Astrocyte (in vitro differentiated cells and primary cell): ENCODE data around the gene ARAP2. TPM values are rescaled to one million over a fixed set of nuclear protein-coding genes. Genes with fewer than 3 reads are reported as not detected.

ENCODE experiments used
- DNase-seq: peaks from one replicate; pipeline ENCODE4 v3.0.0-alpha.2; 2010; ENCODE audit warnings: low read depth
- FAIRE-seq: peaks from 2 replicates; lab custom pipeline; 2011; peaks lifted over from hg19 to GRCh38; lab: Jason Lieb, UNC
- H2AFZ ChIP-seq: 2 replicates; pipeline ENCODE4 v1.6.0; 2012; ENCODE audit warnings: low read depth, low read length, inconsistent platforms
- H3K27ac ChIP-seq: 2 replicates; pipeline ENCODE4 v1.5.1; 2011; ENCODE audit warnings: low read depth, low read length, inconsistent platforms
- H3K27me3 ChIP-seq: 2 replicates; pipeline ENCODE4 v1.6.0; 2011; ENCODE audit warnings: low read length, inconsistent platforms; ENCODE audit not compliant: insufficient read depth
- H3K36me3 ChIP-seq: 2 replicates; pipeline ENCODE4 v1.5.1; 2011; ENCODE audit warnings: low read length, inconsistent platforms; ENCODE audit not compliant: insufficient read depth
- H3K4me1 ChIP-seq: 2 replicates; pipeline ENCODE4 v1.5.1; 2011; ENCODE audit warnings: low read length, inconsistent platforms; ENCODE audit not compliant: insufficient read depth
- H3K4me2 ChIP-seq: 2 replicates; pipeline ENCODE4 v1.6.0; 2012; ENCODE audit warnings: low read length, inconsistent platforms
- H3K4me3 ChIP-seq: 2 replicates; pipeline ENCODE4 v1.5.1; 2011; ENCODE audit warnings: low read depth, mild to moderate bottlenecking, low read length, inconsistent platforms; ENCODE audit not compliant: insufficient read depth
- H3K79me2 ChIP-seq: 2 replicates; pipeline ENCODE4 v1.6.0; 2012; ENCODE audit warnings: mild to moderate bottlenecking, low read length, inconsistent platforms; ENCODE audit not compliant: insufficient read depth
- H3K9ac ChIP-seq: 2 replicates; pipeline ENCODE4 v1.6.0; 2012; ENCODE audit warnings: mild to moderate bottlenecking, low read length, inconsistent platforms
- H3K9me3 ChIP-seq: 2 replicates; pipeline ENCODE4 v1.5.1; 2012; ENCODE audit warnings: low read depth, mild to moderate bottlenecking, low read length, inconsistent platforms; ENCODE audit not compliant: insufficient read depth
- H4K20me1 ChIP-seq: 2 replicates; pipeline ENCODE4 v1.6.0; 2012; ENCODE audit warnings: low read length, inconsistent platforms; ENCODE audit not compliant: insufficient read depth
- H3K27ac Mint-ChIP-seq: one replicate; pipeline ENCODE4 v1.8.0; 2021; ENCODE audit warnings: mild to moderate bottlenecking, mixed read lengths; ENCODE audit not compliant: unreplicated experiment
- H3K27me3 Mint-ChIP-seq: one replicate; pipeline ENCODE4 v1.8.0; 2021; ENCODE audit warnings: low read depth, mixed read lengths; ENCODE audit not compliant: unreplicated experiment
- H3K36me3 Mint-ChIP-seq: one replicate; pipeline ENCODE4 v1.8.0; 2021; ENCODE audit warnings: low read depth, mixed read lengths; ENCODE audit not compliant: unreplicated experiment
- H3K4me1 Mint-ChIP-seq: one replicate; pipeline ENCODE4 v1.8.0; 2021; ENCODE audit warnings: low read depth, mixed read lengths; ENCODE audit not compliant: unreplicated experiment
- H3K4me3 Mint-ChIP-seq: one replicate; pipeline ENCODE4 v1.8.0; 2021; ENCODE audit warnings: mild to moderate bottlenecking, moderate library complexity, mixed read lengths; ENCODE audit not compliant: unreplicated experiment
- H3K9me3 Mint-ChIP-seq: one replicate; pipeline ENCODE4 v1.8.0; 2021; ENCODE audit warnings: mild to moderate bottlenecking, mixed read lengths; ENCODE audit not compliant: unreplicated experiment
- EZH2 ChIP-seq: IDR thresholded peaks from 2 replicates; pipeline ENCODE4 v1.6.1; 2012; ENCODE audit warnings: mild to moderate bottlenecking, low read length, inconsistent platforms; ENCODE audit not compliant: insufficient read depth
- total RNA-seq: library from RNA; stranded (reverse); gene quantifications from 2 replicates; pipeline ENCODE4 v1.2.1, GENCODE V29; 2021
- TF ChIP-seq, protein P1 (sequence below): IDR thresholded peaks from 2 replicates; pipeline ENCODE4 v1.5.1; 2011; ENCODE audit warnings: low read depth, mild to moderate bottlenecking, inconsistent platforms, low read length, moderate library complexity; ENCODE audit not compliant: insufficient read depth

The ARAP2 gene
- total RNA-seq, 1 donor from 2014 or later, result 9.6 TPM

DNA sequence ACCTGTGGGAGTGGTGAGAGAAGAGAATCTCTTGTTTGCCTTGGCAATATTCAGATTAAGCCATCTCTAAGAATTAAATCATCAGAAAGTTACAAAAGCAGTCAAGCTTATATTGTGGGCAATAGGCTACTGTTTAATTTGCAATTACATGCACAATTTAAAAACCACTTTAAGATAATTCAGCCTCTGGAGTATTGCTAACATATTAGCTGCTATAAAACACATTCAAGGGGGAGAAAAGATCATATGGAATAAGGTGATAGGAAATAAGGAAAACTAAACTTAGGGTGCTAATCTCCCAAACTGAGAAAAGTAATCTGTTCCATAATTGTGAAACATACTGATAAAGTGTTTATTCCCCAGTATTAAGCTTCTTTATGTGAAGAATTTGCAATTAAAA, 103.9 kb downstream of the ARAP2 start:
- no peak overlapping the region for H3K27ac Mint-ChIP-seq
- no peak overlapping the region for H2AFZ ChIP-seq
- no peaks in the 10 kb centered on the region for H4K20me1 ChIP-seq
- H3K4me3 Mint-ChIP-seq, result no peak overlapping the region
- no peaks in the 10 kb centered on the region for H3K36me3 Mint-ChIP-seq
- H3K27me3 ChIP-seq, result no peaks in the 10 kb centered on the region
- no peak overlapping the region for H3K9ac ChIP-seq
- no peaks in the 10 kb centered on the region for H3K79me2 ChIP-seq
- H3K4me1 ChIP-seq, result no peaks in the 10 kb centered on the region
- H3K9me3 Mint-ChIP-seq, result no peaks in the 10 kb centered on the region
- FAIRE-seq (no peak), DNase-seq (peak; percentile 3)
- no peaks in the 10 kb centered on the region for H3K9me3 ChIP-seq
- TF ChIP-seq EZH2, result no peak
- TF ChIP-seq, protein P1, sequence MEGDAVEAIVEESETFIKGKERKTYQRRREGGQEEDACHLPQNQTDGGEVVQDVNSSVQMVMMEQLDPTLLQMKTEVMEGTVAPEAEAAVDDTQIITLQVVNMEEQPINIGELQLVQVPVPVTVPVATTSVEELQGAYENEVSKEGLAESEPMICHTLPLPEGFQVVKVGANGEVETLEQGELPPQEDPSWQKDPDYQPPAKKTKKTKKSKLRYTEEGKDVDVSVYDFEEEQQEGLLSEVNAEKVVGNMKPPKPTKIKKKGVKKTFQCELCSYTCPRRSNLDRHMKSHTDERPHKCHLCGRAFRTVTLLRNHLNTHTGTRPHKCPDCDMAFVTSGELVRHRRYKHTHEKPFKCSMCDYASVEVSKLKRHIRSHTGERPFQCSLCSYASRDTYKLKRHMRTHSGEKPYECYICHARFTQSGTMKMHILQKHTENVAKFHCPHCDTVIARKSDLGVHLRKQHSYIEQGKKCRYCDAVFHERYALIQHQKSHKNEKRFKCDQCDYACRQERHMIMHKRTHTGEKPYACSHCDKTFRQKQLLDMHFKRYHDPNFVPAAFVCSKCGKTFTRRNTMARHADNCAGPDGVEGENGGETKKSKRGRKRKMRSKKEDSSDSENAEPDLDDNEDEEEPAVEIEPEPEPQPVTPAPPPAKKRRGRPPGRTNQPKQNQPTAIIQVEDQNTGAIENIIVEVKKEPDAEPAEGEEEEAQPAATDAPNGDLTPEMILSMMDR, result no peak
- no peak overlapping the region for H3K4me2 ChIP-seq
- H3K36me3 ChIP-seq, result no peaks in the 10 kb centered on the region
- no peaks in the 10 kb centered on the region for H3K27me3 Mint-ChIP-seq
- H3K27ac ChIP-seq, result no peak overlapping the region
- H3K4me1 Mint-ChIP-seq, result peaks cover 9% of the 10 kb centered on the region
- no peak overlapping the region for H3K4me3 ChIP-seq

- Mint-ChIP-seq H3K9me3 (no peaks in the 10 kb centered on the region), H3K27me3 (no peaks in the 10 kb centered on the region), H3K36me3 (no peaks in the 10 kb centered on the region), H3K4me1 (peaks cover 9% of the 10 kb centered on the region), H3K27ac (peak overlapping the region; percentile 54), H3K4me3 (no peak overlapping the region)
- Histone ChIP-seq H3K4me2 (no peak overlapping the region), H3K4me3 (no peak overlapping the region), H3K36me3 (no peaks in the 10 kb centered on the region), H2AFZ (no peak overlapping the region), H3K27me3 (no peaks in the 10 kb centered on the region), H3K4me1 (no peaks in the 10 kb centered on the region), H3K9ac (no peak overlapping the region), H3K79me2 (no peaks in the 10 kb centered on the region), H4K20me1 (no peaks in the 10 kb centered on the region), H3K9me3 (no peaks in the 10 kb centered on the region), H3K27ac (no peak overlapping the region)
- DNase-seq (peak; percentile 88), FAIRE-seq (no peak)
- TF ChIP-seq, protein P1, result no peak
- TF ChIP-seq EZH2, result no peak
Measured at GRCh38 chr4:36138220-36138619, 106.1 kb downstream of the ARAP2 start.

GRCh38 chr4:36137336-36137735, 107.0 kb downstream of the ARAP2 start:
- Mint-ChIP-seq H3K9me3 (no peaks in the 10 kb centered on the region), H3K36me3 (no peaks in the 10 kb centered on the region), H3K27me3 (no peaks in the 10 kb centered on the region), H3K4me1 (peaks cover 9% of the 10 kb centered on the region), H3K4me3 (no peak overlapping the region), H3K27ac (no peak overlapping the region)
- Histone ChIP-seq H3K27ac (no peak overlapping the region), H3K79me2 (no peaks in the 10 kb centered on the region), H3K9ac (no peak overlapping the region), H3K4me1 (no peaks in the 10 kb centered on the region), H2AFZ (no peak overlapping the region), H3K36me3 (no peaks in the 10 kb centered on the region), H3K4me3 (no peak overlapping the region), H4K20me1 (no peaks in the 10 kb centered on the region), H3K4me2 (no peak overlapping the region), H3K9me3 (no peaks in the 10 kb centered on the region), H3K27me3 (no peaks in the 10 kb centered on the region)
- TF ChIP-seq EZH2, result no peak
- no peak for FAIRE-seq
- no peak for DNase-seq
